KMS-11 (cell line): ENCODE data around the gene IFIT1B.

Source experiments
- H2AFZ ChIP-seq: fragments of 200-600 bp; sonication (generic); 2 replicates; pipeline ENCODE4 v1.6.1; 2016; ENCODE audit warnings: antibody characterized with exemption, mixed run types, low read depth
- H3K27ac ChIP-seq: fragments of 200-600 bp; sonication (generic); 2 replicates; pipeline ENCODE4 v1.6.1; 2016; ENCODE audit warnings: mild to moderate bottlenecking, mixed run types
- H3K27me3 ChIP-seq: fragments of 200-600 bp; sonication (generic); 2 replicates; pipeline ENCODE4 v1.6.1; 2017; ENCODE audit warnings: mild to moderate bottlenecking, low read depth, mixed run types, moderate library complexity; ENCODE audit not compliant: insufficient read depth
- H3K36me3 ChIP-seq: fragments of 200-600 bp; sonication (generic); 2 replicates; pipeline ENCODE4 v1.6.1; 2017; ENCODE audit warnings: mild to moderate bottlenecking, mixed run types; ENCODE audit not compliant: insufficient read depth
- H3K4me1 ChIP-seq: fragments of 200-600 bp; sonication (generic); 2 replicates; pipeline ENCODE4 v1.6.1; 2016; ENCODE audit warnings: mild to moderate bottlenecking, low read depth, mixed run types; ENCODE audit not compliant: poor library complexity, severe bottlenecking
- H3K4me2 ChIP-seq: fragments of 200-600 bp; sonication (generic); 2 replicates; pipeline ENCODE4 v1.7.0; 2016; ENCODE audit warnings: mild to moderate bottlenecking, mixed run types
- H3K4me3 ChIP-seq: fragments of 200-600 bp; sonication (generic); IDR thresholded peaks from 2 replicates; pipeline ENCODE4 v1.6.1; 2017; ENCODE audit warnings: low read depth, low read length, mixed read lengths; ENCODE audit not compliant: insufficient read depth
- H3K79me2 ChIP-seq: fragments of 200-600 bp; sonication (generic); 2 replicates; pipeline ENCODE4 v1.6.1; 2016; ENCODE audit warnings: low read depth, mixed run types; ENCODE audit not compliant: insufficient read depth
- H3K9ac ChIP-seq: fragments of 200-600 bp; sonication (generic); 2 replicates; pipeline ENCODE4 v1.6.1; 2016; ENCODE audit warnings: mild to moderate bottlenecking, mixed run types
- H4K20me1 ChIP-seq: fragments of 200-600 bp; sonication (generic); 2 replicates; pipeline ENCODE4 v1.6.1; 2016; ENCODE audit warnings: mild to moderate bottlenecking, mixed run types; ENCODE audit not compliant: insufficient read depth
- CTCF ChIP-seq: fragments of 200-600 bp; sonication (generic); conservative IDR thresholded peaks from 2 replicates; pipeline ENCODE4 v1.6.1; 2017; ENCODE audit warnings: low read depth, mild to moderate bottlenecking, antibody characterized with exemption, low read length, moderate library complexity, mixed read lengths

Gene IFIT1B

GRCh38 chr10:89426230-89426868, 48.5 kb downstream of the IFIT1B start:
- no peak overlapping the region for H3K4me2 ChIP-seq
- no peaks in the 10 kb centered on the region for H3K27me3 ChIP-seq
- H3K36me3 ChIP-seq = no peaks in the 10 kb centered on the region
- H3K4me3 ChIP-seq = no peak overlapping the region
- peak; percentile 78 for TF ChIP-seq CTCF
- no peaks in the 10 kb centered on the region for H4K20me1 ChIP-seq
- no peak overlapping the region for H3K27ac ChIP-seq
- no peaks in the 10 kb centered on the region for H3K79me2 ChIP-seq
- H2AFZ ChIP-seq = no peak overlapping the region
- no peaks in the 10 kb centered on the region for H3K4me1 ChIP-seq
- H3K9ac ChIP-seq = no peak overlapping the region

- Histone ChIP-seq H3K27me3 (no peaks in the 10 kb centered on the region), H3K4me2 (no peak overlapping the region), H3K9ac (no peak overlapping the region), H3K27ac (no peak overlapping the region), H2AFZ (no peak overlapping the region), H3K4me1 (no peaks in the 10 kb centered on the region), H4K20me1 (no peaks in the 10 kb centered on the region), H3K36me3 (no peaks in the 10 kb centered on the region), H3K4me3 (no peak overlapping the region), H3K79me2 (no peaks in the 10 kb centered on the region)
- TF ChIP-seq CTCF = no peak
Observed at GRCh38 chr10:89427629-89428028, 49.8 kb downstream of the IFIT1B start.

GRCh38 chr10:89428877-89429276, 51.0 kb downstream of the IFIT1B start:
- Histone ChIP-seq H3K79me2 (no peaks in the 10 kb centered on the region), H3K36me3 (no peaks in the 10 kb centered on the region), H3K27ac (no peak overlapping the region), H3K9ac (no peak overlapping the region), H3K4me3 (no peak overlapping the region), H2AFZ (no peak overlapping the region), H4K20me1 (no peaks in the 10 kb centered on the region), H3K4me2 (no peak overlapping the region), H3K4me1 (no peaks in the 10 kb centered on the region), H3K27me3 (no peaks in the 10 kb centered on the region)
- TF ChIP-seq CTCF = no peak

GRCh38 chr10:89431977-89432376, 54.1 kb downstream of the IFIT1B start:
- Histone ChIP-seq H3K4me2 (no peak overlapping the region), H3K4me1 (no peaks in the 10 kb centered on the region), H2AFZ (no peak overlapping the region), H3K27ac (no peak overlapping the region), H3K4me3 (no peak overlapping the region), H3K36me3 (no peaks in the 10 kb centered on the region), H3K27me3 (no peaks in the 10 kb centered on the region), H3K9ac (no peak overlapping the region), H3K79me2 (no peaks in the 10 kb centered on the region), H4K20me1 (no peaks in the 10 kb centered on the region)
- TF ChIP-seq CTCF = no peak
